NCI-H2196 (cell line): ENCODE results near the gene RTP5.
"Not testable (repeated sequence)": the region's sequence is repeated elsewhere in the genome, so short reads cannot be mapped to it uniquely, and the experiment has no call there.

ENCODE experiments used
- DNase-seq: peaks from one replicate; lab custom pipeline; 2025; ENCODE audit not compliant: unreplicated experiment; lab: John Stamatoyannopoulos, UW

Gene RTP5

GRCh38 chr2:241869087-241869961 lies at the start of gene RTP5:
TSS of gene RTP5 (plus strand) at chr2:241869729. CDS start at chr2:241869757, 28 bp downstream.
- DNase-seq: no peak

- not testable (repeated sequence) for DNase-seq
Measured at GRCh38 chr2:241819947-241820624, 49.4 kb upstream of the RTP5 start.

GRCh38 chr2:241820625-241821384 lies 48.7 kb upstream of the RTP5 start:
- no peak for DNase-seq

GRCh38 chr2:241821460-241822263 lies 47.9 kb upstream of the RTP5 start:
- no peak for DNase-seq

- no peak for DNase-seq
Measured at GRCh38 chr2:241822264-241822623, 47.3 kb upstream of the RTP5 start.

GRCh38 chr2:241823531-241824437 lies 45.7 kb upstream of the RTP5 start:
- not testable (repeated sequence) for DNase-seq

GRCh38 chr2:241827394-241827793 lies 42.1 kb upstream of the RTP5 start:
- no peak for DNase-seq

GRCh38 chr2:241833101-241833663 lies 36.3 kb upstream of the RTP5 start:
- no peak for DNase-seq

GRCh38 chr2:241833756-241834526 lies 35.6 kb upstream of the RTP5 start:
- not testable (repeated sequence) for DNase-seq

- no peak for DNase-seq
Measured at GRCh38 chr2:241834527-241835210, 34.9 kb upstream of the RTP5 start.

GRCh38 chr2:241835611-241836010 lies 33.9 kb upstream of the RTP5 start:
- no peak for DNase-seq

GRCh38 chr2:241836292-241836691 lies 33.2 kb upstream of the RTP5 start:
- DNase-seq: no peak

- no peak for DNase-seq
Measured at GRCh38 chr2:241837197-241837965, 32.1 kb upstream of the RTP5 start.

- DNase-seq: no peak
Measured at GRCh38 chr2:241841181-241842066, 28.1 kb upstream of the RTP5 start.

- DNase-seq: no peak
Measured at GRCh38 chr2:241842067-241842415, 27.5 kb upstream of the RTP5 start.

GRCh38 chr2:241842620-241843211 lies 26.8 kb upstream of the RTP5 start:
- no peak for DNase-seq
